ENCODE measurements around the gene SLCO1A2.

DNA sequence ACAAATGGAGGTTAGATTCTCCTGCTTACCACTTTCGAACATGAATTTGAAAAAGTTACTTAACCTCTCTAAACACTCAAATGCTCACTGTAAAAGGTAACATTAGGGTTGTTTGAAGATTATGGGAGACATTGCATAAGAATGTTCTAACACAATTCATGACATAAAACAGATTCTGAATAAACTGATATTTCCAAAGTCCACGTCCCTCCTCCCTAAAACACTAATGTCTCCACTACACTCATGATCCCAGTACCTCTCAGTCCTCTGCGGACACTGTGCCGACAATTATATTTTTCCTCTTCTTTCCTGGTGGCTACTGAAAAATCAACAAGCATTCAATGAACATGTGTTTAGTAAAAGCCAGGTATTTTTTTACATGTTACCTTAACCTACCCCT lies 19.2 kb upstream of the SLCO1A2 start:
- TF ChIP-seq, protein P1, sequence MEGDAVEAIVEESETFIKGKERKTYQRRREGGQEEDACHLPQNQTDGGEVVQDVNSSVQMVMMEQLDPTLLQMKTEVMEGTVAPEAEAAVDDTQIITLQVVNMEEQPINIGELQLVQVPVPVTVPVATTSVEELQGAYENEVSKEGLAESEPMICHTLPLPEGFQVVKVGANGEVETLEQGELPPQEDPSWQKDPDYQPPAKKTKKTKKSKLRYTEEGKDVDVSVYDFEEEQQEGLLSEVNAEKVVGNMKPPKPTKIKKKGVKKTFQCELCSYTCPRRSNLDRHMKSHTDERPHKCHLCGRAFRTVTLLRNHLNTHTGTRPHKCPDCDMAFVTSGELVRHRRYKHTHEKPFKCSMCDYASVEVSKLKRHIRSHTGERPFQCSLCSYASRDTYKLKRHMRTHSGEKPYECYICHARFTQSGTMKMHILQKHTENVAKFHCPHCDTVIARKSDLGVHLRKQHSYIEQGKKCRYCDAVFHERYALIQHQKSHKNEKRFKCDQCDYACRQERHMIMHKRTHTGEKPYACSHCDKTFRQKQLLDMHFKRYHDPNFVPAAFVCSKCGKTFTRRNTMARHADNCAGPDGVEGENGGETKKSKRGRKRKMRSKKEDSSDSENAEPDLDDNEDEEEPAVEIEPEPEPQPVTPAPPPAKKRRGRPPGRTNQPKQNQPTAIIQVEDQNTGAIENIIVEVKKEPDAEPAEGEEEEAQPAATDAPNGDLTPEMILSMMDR (conservative IDR thresholded peaks at IDR 0.05) = no peak
- TF ChIP-seq ZFX (IDR thresholded peaks at IDR 0.05) = no peak
